ENCODE measurements around the gene ZNF846.

DNA sequence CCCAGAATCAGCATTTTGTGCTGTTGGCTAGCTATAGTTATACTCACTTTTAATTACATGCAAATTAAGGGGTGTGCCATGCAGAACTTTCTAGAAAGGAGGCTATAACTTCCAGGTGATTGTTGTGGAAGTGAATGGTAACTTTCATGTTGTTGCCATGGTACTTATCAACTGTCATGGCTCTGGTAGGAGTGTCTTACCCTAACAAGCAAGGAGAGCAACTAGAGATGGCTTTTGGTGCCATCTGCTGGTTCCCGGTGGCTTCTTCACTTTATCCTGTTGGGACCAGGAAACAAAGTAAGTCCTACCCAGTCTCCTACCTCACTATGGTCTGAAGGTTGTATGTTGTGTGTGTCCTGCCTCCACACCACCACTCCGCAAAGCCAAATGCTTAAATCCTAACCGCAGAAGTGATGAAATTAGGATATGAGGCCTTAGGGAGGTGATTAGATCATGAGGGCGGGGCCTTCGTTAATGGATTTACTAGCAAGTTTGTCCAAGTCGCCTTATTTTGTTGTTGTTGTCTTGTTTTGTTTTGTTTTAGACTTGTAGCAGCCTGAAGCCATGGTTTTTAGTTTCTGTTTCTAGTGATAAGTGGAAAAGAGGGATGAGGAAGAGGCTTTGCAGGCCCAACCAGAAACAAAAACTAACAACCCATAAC is 27.7 kb upstream of the ZNF846 start:
- TF ChIP-seq, protein P1, sequence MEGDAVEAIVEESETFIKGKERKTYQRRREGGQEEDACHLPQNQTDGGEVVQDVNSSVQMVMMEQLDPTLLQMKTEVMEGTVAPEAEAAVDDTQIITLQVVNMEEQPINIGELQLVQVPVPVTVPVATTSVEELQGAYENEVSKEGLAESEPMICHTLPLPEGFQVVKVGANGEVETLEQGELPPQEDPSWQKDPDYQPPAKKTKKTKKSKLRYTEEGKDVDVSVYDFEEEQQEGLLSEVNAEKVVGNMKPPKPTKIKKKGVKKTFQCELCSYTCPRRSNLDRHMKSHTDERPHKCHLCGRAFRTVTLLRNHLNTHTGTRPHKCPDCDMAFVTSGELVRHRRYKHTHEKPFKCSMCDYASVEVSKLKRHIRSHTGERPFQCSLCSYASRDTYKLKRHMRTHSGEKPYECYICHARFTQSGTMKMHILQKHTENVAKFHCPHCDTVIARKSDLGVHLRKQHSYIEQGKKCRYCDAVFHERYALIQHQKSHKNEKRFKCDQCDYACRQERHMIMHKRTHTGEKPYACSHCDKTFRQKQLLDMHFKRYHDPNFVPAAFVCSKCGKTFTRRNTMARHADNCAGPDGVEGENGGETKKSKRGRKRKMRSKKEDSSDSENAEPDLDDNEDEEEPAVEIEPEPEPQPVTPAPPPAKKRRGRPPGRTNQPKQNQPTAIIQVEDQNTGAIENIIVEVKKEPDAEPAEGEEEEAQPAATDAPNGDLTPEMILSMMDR (IDR thresholded peaks at IDR 0.05) = peak; percentile 70 to 82 (median 72)
- peak in 1 of 4 donors; percentile 32 for TF ChIP-seq POLR2AphosphoS5 (IDR thresholded peaks at IDR 0.05)
- no peak for TF ChIP-seq POLR2A (IDR thresholded peaks at IDR 0.05)

All from sigmoid colon (tissue), 4 donors.